NCI-H2196 (cell line): ENCODE measurements around the gene UNC5A.

ENCODE experiments used
- DNase-seq: peaks from one replicate; lab custom pipeline; 2025; ENCODE audit not compliant: unreplicated experiment; lab: John Stamatoyannopoulos, UW

The UNC5A gene

DNA sequence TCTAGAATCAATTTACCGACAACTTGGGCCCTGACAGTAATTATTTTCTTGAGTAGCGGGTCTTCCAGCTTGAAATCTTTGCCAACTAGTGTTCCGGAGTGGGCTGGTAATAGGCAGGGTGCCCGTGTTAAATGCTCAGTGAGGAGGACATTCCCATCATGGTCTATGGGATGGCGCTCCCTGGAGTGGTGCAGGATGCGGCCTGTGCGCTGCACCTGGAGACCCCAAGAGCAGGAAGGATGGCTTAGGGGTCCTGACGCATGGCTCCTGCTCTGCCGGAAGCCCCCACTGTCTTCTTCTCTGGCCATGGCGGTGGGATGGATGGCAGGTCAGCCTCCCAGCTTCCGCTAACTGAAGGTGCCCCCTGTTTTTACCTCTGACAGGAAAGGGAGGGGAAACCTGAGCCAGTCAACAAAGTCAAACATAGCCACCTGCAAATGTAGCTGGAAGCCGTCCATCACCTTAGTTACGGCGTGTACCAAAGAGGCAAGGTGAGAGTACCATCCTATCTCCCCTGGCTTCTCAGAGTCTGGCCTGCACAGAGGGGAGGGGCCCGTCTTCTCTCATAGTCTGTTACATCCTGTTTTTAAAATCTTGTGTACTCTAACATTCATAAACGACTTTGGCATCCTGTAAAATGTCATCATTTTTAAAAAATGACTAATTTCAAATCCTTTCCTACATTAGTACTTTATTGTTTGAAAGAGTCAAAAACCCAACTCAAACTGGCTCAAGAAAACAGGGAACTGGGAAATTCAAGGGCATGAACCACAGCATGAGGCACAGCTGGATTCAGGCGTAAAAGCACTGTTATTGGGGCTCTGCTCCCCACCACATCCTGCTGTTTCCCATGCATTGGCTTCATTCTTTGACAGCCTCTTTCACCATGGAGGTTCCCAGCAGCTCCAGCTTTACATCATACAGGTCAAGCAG is 28.5 kb upstream of the UNC5A start:
- no peak for DNase-seq

DNA sequence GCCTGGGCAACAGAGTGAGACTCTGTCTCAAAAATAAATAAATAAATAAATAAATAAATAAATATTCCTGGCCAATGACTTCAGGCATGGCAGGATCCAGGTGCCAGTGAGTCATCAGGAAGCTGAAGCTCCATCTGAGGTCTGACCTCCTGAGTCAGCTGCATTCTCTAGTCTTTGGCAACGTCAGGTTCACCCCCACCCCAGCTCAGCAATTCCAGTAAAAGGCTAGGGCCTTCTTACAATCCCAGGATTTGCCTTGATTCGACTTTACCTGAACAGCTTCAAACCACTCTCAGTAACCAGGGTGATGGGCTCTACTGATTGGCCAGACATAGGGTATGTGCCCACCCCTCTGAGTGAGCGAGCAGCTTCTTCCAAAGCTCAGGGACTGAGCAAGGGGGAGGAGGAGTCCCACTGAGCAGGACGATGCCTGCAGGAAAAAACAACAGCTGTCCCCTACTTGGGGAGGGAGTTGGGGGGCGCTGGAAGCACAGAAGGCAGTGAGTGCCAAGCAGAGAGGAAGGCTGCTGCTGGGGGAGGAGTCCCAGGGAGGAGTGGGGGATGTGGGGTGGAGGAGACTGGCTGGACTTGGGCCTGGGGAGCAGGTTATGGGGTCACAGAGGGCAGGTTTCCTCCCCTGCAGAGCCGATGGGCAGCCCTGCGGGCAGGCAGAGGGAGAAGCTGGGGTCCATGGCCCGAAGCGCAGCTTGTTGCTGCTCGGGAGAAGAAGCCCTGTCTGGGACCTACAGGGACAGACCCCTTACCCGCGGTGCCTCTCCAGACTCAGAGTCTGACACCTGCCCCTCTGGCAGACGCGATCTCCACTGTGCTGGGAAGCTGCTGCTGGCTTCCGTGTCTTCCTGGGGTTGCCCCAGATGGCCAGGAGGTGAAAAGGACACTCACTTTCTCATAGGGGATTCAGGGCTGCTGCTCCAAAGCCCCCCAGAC is 25.9 kb upstream of the UNC5A start:
- peak; percentile 35 for DNase-seq

DNA sequence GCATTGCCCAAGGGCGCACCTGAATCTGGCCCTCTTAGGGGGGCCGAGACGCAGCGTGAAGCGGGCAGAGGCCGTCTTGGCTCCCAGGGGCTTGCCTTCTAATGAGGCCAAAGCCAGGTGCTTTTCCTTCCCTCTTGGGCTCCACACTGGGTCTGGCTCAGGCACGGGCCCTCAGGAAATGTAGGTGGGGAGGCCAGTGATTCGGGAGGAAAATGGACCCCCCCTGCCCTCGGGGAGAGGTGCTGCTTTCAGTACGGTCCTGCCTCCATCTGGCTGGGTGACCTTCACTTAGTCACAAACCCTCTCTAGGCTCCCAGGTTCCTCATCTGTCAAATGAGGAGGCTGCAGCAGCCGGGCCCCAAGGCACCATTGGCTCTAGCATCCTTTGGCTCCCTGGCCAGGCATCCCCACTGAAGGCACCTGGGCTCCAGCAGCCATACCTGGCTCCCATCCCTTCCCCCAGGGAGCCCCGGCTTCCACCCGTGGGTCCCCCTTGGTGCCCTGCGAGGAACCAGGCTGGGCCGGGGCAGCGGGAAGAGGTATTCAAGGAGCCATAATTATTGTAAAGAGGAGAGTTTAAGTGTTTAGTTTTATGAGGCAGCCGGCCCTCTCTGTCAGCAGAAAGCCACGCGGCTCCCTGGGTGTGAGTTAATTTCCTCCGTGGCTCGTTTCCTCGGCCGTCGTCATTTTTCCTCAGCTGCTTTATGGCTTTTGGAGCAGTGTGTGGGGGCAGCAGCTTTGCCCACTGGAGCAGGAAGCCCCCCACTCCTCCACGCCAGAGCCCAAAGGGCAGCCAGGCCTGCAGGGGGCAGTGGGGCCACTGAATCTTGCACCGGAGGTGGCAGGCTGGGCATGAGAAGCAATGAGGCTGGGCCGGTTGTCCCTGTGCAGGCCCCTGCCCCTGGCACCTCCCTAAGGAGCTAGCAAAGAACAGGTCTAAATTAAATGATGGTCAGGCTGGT is 24.9 kb upstream of the UNC5A start:
- DNase-seq: no peak

DNA sequence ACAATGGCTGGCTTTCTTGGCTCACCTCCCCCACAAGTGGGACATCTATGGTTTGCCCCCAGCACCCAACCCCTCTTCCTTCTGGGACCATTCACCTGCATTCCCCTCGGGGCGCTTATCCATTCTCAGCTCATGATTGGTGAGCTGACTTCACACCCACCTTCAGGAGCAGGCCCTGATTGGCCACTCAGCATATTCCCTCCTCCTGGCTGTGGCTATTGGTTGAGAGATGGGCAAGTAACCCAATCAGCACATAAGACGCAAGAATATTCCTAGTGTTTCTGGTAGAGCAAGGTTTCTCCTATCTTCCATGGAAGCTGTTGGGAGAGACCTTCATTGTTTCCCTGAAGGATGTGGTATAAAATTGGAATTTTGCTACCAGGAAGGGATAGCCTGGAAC is 22.7 kb upstream of the UNC5A start:
- DNase-seq: no peak

DNA sequence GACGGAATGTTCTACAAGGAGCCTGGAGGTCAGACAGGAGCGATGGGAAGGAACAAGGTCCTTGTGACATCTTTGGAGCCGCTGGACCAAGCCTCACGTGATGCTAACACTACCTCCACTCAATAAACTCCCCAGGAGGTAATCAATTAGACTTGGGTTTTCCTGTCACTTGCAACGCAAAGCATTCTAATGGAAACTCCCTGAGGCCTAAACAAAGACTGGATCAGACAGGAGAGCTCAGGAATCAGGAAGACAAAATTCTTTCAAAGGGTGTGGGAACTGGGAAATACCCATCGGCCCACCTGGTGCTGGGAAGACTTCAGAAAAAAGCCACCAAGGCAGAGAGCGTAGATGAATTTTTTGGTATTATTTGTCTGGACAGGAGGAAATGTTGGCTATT is 22.3 kb upstream of the UNC5A start:
- DNase-seq: no peak

DNA sequence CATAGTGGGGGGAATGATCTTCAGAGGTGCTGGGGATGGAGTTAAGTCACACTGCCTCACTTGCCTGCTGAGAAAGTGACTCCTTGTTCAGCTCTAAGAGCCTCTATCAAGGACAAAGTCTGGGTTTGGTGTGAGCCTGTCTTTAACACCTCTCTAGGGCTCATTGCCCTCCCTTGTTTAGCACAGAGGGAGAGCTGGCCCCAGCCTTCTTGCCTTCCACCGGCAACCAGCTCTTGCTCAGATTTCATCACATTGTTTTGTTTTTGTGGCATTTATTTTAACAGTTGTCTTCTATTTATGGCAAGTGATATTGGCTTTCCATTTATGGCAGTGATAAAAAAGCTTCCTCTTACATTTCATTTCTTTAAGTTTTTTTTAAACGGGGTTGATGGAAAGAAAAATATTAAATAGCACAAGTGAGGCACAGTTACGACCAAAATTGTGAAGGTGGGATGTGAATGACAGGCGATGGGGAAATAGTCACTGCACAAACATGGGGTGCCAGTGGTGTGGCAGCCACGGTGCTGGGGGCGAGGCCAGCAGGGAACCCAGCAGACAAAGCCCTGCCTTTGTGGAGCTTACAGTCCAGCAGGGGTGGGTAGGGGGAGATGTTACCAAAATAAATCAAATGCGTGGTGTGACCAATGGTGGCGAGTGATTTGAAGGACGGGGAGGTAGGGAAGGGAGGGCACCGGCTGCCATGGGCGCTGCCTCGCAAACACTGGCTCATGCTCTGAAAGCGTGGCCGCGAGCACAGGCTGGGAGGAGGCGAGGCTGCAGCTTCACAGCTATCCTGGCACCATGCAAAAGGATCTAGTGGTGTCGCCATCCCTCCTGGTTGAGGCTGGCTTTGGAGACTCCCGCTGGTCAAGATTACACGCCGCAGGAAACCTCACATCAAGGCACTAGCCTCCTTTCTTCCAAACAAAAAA is 21.2 kb upstream of the UNC5A start:
- DNase-seq: no peak

DNA sequence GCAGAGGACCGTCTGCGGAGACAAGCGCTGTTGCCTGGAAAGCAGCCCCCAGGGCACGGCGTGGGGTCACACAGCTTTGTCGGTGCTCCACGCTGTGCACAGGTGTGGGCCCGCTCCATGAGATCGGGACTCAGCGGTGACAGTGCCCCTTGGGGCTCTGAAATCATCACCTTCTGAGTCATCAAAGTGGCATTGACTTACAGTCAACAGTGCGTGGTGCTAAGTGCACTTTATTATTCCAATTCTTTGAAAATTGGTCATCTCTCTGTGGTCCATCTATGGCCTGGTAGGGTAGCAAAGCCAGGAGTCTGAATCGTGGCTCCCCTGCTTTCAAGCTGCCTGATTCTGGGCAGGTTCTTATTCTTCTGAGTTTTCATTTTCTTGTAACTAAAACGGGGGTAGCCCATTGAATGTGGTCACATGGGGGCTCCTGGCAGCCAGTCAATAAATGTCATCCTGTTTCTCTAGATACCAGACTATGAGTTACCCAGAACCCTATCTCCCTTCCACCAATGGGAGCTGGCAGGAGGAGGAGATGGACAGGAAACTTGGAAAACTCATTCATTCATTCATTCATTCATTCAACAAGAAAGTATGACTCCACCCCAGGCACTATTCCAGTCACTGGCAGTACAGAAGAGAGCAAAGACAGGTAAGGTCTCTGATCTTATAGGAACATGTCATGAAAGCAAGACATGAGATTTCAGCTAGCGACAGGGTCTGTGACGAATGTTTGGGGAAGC is 20.3 kb upstream of the UNC5A start:
- no peak for DNase-seq

DNA sequence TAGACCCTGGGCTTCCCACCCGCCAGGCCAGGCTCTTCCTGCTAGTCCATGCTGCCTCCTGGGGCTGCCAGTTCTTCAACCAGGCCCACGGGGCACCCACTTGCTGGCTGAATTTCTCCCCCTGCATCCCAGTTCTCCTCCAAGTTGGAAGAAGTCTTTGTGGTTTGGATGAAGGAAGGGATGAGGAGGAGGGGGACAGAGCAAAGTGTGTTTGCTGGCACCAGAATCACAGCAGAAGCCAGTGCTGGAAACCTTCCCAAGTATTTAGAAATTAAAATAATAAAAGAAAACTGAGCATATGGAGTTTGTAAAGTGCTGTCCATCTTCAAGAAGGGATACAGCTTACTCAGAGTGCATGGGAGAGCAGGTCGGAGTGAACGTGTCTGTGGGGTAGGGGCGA is 19.4 kb upstream of the UNC5A start:
- no peak for DNase-seq

DNA sequence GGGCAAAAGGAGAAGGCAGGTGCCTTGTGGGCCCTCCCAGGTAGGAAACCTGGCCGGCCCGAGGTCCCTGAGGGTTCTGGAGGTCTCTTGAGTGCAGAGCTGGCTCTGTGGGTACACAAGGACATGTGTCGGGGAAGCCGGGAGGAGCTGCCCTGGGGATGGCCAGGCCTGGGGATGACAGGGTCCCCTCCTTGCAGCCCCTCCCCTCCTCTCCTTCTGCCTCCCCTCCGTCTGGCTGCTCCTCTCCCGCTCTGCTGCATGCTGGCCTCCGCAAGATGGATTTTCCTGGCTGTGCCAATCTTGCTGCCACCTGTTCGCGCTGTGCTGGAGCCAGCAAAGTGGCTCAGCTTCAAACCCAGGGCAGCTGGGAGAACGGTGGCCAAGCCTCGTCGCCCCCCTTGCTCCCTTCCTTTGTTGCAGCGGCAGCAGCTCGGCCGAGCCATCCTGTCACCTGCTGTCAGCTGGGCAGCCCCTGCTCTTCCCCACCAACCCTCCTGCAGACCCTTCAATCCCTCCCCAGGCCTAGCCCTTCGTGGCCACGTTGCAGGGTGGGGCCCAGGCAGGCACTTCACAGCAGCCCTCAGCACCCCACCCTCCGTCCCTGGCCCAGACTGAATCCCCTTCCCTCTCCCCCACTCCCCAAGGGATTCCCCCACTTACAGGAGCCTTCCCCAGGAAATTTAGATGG is 17.6 kb upstream of the UNC5A start:
- peak; percentile 21 for DNase-seq

DNA sequence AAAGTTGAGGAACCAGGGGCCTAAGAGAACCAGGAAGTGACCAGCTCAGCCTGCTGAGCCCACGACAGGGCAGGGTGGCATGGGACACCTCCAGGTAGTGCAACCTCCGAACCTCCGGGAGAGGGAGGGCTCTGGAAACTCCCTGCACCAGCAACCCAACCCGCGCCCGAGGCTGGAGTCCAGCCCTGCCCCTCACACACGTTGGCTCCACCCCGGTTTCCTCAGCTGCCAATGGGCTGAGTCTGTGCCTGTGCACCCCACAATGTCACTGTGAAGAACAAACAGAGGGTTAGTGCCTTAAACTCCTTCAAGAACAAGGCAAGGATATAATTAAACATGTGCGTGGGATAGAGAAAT is 17.0 kb upstream of the UNC5A start:
- DNase-seq: no peak

DNA sequence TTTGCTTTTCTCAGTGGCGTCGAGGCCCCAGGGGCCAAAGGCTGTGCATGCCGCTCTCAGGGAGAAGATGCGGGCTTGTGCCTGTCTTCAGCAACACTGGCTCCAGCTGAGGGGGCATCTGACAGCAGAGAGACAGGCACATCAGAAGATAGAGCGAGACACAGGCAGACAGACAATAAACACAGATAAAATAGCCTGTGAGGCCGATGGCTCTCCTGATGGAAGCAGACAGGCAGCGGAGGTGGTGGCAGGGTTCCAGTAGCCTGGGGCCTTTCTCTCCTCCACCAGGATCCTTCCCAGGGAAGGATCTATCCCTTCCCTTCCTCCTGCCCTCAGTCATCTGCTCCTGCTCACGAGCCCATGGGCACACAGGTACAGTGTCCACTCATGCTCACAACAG is 16.6 kb upstream of the UNC5A start:
- no peak for DNase-seq

DNA sequence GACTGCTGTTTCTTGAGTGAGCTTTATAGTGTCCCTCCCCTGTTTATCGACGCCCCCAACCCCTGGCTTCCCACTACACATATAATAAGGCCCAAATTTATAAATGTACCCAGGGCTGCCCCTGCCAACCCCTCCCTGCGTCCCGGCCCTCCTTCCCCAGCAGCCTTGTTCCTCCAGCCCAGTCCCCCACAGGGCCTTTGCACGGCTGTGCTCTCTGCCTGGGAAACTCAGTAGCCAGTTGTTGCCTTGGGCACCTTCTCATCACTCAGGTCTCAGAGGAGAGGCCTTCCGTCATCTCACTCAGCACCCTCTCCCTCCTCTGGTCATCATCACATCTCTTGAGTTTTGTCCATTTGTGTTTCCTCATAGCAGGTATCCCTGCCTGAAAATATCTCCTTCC is 15.8 kb upstream of the UNC5A start:
- no peak for DNase-seq

DNA sequence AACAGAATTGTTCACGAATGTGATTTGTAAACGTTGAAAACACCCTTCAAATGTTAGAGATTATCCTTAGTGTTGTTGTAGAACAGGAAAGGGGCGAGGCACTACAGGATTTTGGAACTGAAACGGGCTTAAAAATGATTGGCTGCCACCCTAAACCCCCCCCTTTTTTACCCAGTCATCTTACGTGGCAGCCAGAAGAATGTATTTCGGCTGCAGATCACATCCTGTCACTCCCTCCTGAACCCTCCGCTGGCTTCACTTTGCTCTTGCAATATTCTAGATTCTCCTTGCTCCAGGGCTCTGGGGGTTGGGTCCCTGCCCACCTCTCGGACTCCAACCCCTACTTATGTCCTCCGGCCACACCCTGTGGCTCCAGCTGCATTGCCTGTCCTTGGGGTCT is 13.9 kb upstream of the UNC5A start:
- no peak for DNase-seq

DNA sequence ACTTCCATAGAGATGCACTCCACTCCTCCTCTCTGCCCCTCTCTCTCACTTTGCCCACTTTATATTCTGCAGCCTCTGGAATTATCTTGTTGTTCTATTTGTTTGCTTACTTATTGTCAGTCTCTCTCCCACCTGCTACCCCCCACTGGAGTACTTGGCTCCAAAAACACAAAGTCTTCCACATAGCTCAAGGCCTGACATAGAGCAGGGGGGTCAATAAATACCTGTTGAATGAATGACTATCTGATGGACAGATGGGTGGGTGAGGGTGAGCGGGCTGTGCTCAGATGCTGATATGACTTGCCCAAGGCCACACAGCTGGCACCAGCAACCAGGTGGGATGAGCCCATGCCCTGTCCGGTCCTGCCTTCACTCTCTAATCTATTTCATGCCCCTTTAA is 13.4 kb upstream of the UNC5A start:
- no peak for DNase-seq

DNA sequence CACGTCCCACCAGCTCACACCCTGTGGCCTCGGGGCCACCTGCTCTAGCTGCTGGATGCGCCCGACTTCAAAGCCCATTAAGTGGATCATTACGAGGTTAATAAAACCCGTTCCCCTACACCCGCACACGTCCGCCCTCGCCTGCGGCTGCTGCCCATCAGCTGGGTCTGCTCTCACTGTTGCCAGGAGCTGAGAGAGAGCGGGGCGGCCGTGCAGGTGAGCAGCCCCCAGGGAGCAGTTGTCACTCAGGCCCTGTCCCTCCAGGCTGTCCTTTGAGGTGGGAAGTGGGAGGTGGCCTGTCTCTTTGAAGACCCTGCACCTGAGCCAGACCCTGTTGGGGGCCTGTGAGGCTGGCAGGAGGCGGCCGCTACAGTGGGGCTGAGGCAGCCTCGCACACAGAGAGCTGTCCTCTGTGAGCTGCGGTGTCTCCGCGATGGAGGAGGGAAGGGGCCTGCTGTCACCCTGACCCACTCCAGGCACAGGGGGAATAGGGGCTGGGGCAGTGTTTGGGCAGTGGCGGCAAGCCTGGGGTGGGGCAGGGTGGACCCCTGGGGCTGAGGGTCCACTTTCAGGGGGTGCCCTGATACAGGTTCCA is 12.8 kb upstream of the UNC5A start:
- DNase-seq: no peak

DNA sequence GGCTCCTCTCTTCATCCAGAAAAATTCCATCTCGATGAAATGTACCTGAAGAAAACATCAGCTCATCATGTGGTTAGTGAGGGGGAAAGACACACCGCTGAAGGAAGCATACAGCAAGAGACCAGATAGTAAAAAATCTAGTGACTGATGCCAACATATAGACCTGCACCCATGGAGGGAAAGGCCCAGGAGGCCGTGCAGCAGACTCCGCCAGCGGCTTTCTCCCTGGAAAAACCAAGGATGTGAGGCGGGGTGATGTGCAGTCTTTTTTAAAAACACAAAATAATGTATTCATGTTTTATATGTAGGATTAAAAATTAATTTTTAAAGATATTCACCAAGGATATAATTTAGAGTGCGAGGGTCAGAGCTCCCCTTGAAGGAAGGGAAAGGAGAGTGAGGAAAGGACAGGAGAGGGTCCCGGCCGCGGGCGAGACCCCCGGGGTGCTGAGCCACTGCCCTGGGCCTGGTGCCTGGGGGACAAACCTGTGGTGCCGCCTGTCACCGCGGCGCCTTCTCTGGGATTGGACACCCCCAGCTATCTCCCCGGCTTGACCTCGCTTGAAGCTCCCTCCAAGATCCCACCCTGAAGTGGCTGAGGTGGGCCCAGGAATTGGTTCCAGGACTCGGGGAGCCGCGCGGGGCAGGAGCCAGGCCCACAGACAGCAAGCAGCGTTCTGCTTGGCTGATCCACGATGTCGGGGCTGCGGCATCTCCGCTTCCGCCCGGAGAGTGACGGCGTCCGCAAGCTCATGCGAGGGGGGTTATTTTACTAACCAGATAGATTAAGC is 12.1 kb upstream of the UNC5A start:
- no peak for DNase-seq

DNA sequence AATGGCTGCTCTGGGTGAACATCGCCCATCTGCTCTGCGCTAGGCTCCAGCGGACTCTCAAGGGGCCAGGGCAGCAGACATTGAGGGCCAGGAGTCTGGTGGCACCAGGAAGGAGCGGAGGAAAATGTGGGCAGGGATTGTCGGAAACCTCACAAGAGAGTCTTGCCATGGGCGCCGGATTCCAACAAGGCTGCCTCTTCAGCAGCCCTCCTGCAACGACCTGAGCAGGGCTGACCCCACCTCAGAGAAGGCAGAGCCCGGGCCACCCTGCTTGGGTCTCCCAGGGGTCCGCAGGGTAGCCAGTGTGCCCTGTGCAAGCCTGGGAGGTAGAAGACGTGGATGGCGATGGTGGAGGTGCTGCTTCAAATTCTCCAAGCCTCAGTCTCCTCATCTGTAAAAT is 11.4 kb upstream of the UNC5A start:
- no peak for DNase-seq
